Ecto neural progenitor cell (in vitro differentiated cells): ENCODE measurements around the gene C4orf50.

ENCODE experiments used
- DNase-seq: peaks from one replicate; pipeline ENCODE4 v3.0.0-alpha.2; 2018; ENCODE audit warnings: low spot score

The C4orf50 gene

GRCh38 chr4:5943561-5943960, 74.7 kb downstream of the C4orf50 start:
- no peak for DNase-seq

- no peak for DNase-seq
Observed at GRCh38 chr4:5942947-5943346, 75.3 kb downstream of the C4orf50 start.

GRCh38 chr4:5941601-5942000, 76.6 kb downstream of the C4orf50 start:
- DNase-seq: no peak

- DNase-seq: no peak
Observed at GRCh38 chr4:5940470-5941203, 77.6 kb downstream of the C4orf50 start.

GRCh38 chr4:5933996-5934831, 84.0 kb downstream of the C4orf50 start:
- no peak for DNase-seq

GRCh38 chr4:5933116-5933515, 85.1 kb downstream of the C4orf50 start:
- no peak for DNase-seq

GRCh38 chr4:5932035-5932568, 86.1 kb downstream of the C4orf50 start:
- no peak for DNase-seq

GRCh38 chr4:5931526-5931925, 86.7 kb downstream of the C4orf50 start:
- no peak for DNase-seq

- DNase-seq: no peak
Observed at GRCh38 chr4:5930876-5931275, 87.4 kb downstream of the C4orf50 start.

- no peak for DNase-seq
Observed at GRCh38 chr4:5930456-5930855, 87.8 kb downstream of the C4orf50 start.

- no peak for DNase-seq
Observed at GRCh38 chr4:5928844-5929420, 89.3 kb downstream of the C4orf50 start.

- DNase-seq: no peak
Observed at GRCh38 chr4:5928274-5928673, 90.0 kb downstream of the C4orf50 start.

- no peak for DNase-seq
Observed at GRCh38 chr4:5927747-5928146, 90.5 kb downstream of the C4orf50 start.

- DNase-seq: no peak
Observed at GRCh38 chr4:5927116-5927515, 91.1 kb downstream of the C4orf50 start.

GRCh38 chr4:5926598-5926997, 91.6 kb downstream of the C4orf50 start:
- DNase-seq: no peak

GRCh38 chr4:5925419-5926200, 92.6 kb downstream of the C4orf50 start:
- no peak for DNase-seq

- DNase-seq: no peak
Observed at GRCh38 chr4:5924461-5925125, 93.6 kb downstream of the C4orf50 start.

GRCh38 chr4:5923376-5923775, 94.9 kb downstream of the C4orf50 start:
- DNase-seq: no peak

- no peak for DNase-seq
Observed at GRCh38 chr4:5922556-5922955, 95.7 kb downstream of the C4orf50 start.

- no peak for DNase-seq
Observed at GRCh38 chr4:5921981-5922380, 96.2 kb downstream of the C4orf50 start.
